Choroid plexus epithelial cell (primary cell): Measurements from ENCODE around the gene PGS1.

ENCODE experiments used
- DNase-seq: peaks from one replicate; pipeline ENCODE4 v3.0.0-alpha.2; 2010; ENCODE audit warnings: low read depth
- H3K4me3 ChIP-seq: 2 replicates; pipeline ENCODE4 v1.5.1; 2011; ENCODE audit warnings: low read depth, mild to moderate bottlenecking, control low read depth, low read length, moderate library complexity
- TF ChIP-seq, protein P1 (sequence below): conservative IDR thresholded peaks from 2 replicates; pipeline ENCODE4 v1.5.1; 2011; ENCODE audit warnings: low read depth, mild to moderate bottlenecking, control low read depth, inconsistent platforms, low read length, moderate library complexity

PGS1 gene

DNA sequence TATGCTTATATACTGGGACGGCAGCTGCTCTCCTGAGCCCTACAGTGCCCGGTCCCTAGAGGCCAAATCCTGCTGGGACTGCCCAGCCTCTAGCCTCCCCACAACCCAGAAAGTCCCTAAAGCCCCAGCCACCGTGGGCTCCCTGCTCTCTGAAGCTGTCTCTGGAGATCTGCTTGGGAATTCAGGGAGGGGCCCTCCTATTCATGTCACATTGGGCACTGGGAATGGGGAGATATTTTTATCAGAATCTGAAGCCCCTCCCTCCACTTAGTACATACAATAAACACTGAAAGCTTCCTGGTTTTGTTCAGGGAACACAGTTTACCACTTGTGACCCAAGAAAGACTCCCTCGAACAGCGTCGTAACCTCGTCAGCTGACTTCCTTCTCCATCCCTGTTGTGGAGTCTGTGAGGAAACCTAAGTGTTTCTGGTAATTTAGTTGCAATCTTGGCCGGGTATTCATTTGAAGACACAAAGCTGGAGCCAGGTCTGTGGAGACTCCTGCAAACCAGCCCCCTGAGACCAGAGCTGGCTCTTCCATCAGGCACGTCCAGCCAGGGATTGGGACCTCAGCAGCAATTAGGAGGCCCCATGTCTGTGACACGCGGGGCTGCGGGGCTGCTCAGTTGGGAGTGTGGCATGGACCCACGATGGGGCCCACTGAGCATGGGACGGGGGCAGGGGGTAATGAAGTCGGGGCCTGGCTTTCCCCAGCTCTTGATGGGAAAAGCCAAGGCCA, 38.5 kb downstream of the PGS1 start:
- TF ChIP-seq, protein P1, sequence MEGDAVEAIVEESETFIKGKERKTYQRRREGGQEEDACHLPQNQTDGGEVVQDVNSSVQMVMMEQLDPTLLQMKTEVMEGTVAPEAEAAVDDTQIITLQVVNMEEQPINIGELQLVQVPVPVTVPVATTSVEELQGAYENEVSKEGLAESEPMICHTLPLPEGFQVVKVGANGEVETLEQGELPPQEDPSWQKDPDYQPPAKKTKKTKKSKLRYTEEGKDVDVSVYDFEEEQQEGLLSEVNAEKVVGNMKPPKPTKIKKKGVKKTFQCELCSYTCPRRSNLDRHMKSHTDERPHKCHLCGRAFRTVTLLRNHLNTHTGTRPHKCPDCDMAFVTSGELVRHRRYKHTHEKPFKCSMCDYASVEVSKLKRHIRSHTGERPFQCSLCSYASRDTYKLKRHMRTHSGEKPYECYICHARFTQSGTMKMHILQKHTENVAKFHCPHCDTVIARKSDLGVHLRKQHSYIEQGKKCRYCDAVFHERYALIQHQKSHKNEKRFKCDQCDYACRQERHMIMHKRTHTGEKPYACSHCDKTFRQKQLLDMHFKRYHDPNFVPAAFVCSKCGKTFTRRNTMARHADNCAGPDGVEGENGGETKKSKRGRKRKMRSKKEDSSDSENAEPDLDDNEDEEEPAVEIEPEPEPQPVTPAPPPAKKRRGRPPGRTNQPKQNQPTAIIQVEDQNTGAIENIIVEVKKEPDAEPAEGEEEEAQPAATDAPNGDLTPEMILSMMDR = no peak
- no peak overlapping the region for H3K4me3 ChIP-seq
- peak; percentile 90 for DNase-seq

DNA sequence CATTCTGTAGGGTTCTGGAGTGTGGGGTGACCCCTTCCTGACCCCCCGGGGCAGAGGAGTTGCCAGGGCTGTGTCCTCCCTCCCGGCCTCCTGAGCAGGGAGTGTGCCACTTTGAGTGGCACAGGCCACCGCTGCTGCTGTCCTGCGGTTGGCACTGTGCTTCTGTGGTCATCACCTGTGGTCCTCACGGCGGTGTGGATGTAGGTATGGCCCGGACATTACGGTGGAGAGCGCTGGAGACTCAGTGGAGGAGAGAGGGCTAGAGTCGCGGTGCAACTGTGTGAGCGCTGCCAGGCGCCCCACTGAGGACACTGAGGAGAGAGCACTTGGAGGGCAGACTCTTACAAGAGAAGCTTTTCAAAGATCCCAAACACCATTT, 39.1 kb downstream of the PGS1 start:
- no peak overlapping the region for H3K4me3 ChIP-seq
- TF ChIP-seq, protein P1 = no peak
- DNase-seq = no peak

DNA sequence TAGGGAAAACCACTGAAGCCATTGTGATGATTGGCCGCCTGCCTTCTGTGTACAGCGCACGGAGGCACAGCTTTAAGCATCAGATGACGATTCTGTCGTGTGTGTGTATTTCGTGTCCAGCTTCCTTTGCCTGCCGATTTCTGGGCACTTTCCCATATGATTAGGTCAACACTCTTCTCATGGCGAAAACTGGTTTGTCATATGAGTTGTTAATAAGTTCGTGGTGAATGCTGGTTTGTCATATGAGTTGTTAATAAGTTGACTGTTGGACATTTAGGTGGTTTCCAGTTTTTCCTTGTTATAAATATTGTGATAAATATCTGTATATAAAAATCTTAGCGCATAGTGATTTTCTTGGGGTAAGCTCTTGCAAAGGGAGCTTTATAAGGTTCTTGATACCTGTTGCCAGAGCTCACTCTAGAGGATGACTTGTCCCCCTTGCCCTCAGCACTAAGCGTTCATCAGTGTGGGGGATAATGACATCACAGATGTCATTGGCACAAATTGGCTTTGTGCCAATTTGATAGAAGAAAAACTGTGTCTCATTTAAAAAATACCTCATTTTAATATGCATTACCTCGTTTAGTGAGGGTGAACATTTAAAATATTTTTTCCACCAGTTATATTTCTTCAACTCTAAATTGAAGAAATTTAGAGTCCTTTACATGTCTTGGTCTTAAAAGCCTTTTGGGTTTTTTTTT, 40.0 kb downstream of the PGS1 start:
- TF ChIP-seq, protein P1 = no peak
- no peak overlapping the region for H3K4me3 ChIP-seq
- no peak for DNase-seq

DNA sequence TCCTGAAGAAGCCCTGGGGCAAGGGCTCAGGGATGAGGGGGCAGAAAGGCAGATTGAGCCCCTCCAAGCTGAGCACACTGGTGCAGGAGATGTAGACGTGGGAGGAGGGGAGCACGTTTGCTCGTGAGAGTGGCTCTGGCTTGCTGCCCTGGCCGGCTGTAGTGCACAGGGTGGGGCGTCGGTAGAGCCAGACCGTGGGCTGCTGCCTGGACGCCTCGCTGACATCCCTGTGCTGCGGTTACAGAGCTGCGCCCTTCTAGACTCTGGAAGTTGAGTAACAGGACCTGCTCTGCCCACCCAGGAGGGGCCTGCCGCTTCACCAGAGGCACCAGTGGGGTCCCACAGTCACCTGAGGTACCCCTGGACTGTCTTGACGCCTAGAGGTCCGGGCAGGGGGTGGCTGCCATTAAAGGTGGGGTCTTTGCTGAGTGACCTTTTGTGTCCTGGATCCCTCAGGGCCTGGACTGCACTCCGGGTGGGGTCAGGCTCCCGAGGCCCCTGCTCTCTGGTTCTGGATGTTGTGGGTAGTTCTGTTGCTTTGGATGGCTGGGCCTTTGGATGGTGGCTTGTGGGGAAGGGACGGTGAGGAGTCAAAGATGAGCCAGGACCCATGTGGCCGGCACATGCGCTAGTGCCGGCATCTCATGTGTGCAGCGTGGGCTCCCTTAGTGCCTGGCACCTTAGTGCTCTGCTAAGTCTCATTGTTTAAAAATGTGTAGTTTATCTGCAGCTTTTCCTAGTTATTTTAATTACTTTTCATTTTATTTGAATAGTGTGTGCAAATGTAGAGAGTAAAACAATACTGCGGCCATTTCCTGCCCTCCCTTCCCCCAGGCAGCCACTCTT, 41.7 kb downstream of the PGS1 start:
- H3K4me3 ChIP-seq = no peak overlapping the region
- TF ChIP-seq, protein P1 = no peak
- DNase-seq = no peak

DNA sequence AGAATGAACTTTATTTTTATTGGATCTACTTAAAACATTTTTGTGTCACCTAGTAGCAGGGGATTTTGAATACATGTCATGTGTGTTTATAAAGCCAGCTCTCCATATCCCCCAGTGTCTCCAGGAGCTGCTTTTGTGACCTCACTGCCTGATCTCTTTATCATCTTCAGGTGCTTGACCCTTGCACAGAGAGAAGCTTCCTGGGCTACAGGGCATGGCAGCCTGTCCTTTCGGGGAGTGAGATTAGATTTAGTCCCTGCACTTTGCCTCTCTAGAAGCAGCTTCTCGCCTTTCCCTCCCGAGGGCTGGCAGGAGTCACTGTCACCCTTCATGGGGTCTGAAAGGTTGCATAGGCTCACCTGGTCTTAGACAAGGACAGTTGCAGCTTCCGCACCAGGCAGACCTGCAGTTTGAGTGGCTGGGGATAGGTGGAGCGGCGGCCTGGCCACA, 42.7 kb downstream of the PGS1 start:
- DNase-seq = no peak
- no peak overlapping the region for H3K4me3 ChIP-seq
- TF ChIP-seq, protein P1 = no peak

DNA sequence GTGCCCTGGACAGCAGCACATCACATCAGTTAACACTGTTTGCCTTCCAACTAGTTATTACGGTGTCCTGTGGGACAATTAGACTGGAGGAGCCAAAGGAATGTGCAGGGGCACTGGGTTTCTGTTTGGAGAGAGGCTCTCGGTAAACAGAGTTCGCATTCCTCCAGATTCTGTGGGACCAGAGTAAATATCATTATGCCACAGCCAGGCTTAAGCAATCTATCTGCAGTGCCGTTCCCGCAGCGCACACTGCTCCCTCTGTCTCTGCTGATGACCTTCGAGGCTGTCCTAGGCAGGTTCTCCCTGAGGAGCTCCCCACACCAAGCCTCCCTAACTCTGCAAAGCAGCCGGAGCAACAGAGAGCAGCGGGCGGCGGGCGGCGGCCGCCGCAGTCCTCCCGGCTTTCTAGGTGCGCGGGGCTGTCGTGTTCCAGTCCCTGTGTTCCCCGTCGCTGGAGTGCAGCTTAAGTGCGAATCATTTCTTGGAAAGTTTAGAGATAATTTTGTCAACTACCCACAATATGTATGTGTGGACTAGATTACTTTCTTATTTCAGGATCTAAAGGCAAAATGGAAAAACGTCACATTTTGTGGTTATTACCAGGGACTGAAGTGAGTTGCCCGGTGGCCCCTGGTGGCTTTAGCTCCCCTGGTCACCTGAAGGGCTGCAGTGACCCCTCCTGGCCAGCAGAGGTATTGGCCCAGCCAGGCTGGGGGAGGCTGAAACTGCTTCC, 43.3 kb downstream of the PGS1 start:
- DNase-seq = peak; percentile 78
- TF ChIP-seq, protein P1 = peak; percentile 98
- no peak overlapping the region for H3K4me3 ChIP-seq
